Tibial nerve (tissue), 4 donors: ENCODE measurements around the gene TEX36. TPM values are rescaled to one million over a fixed set of nuclear protein-coding genes. Genes with fewer than 3 reads are reported as not detected.

ENCODE experiments used
- DNase-seq, 2 donors: peaks; one replicate each; pipeline ENCODE4 v3.0.0-alpha.2; 2019; ENCODE audit warnings: low spot score in 2 of 2
- H3K27ac ChIP-seq, 4 donors: fragments of 200-600 bp; sonication (generic) in 3 of 4; one replicate each; pipeline ENCODE4 v1.5.1; 2017 to 2019; ENCODE audit warnings: mild to moderate bottlenecking in 1 of 4
- H3K27me3 ChIP-seq, 2 donors: fragments of 200-600 bp; sonication (generic) in 1 of 2; one replicate each; pipeline versions ENCODE4 v1.5.1 to v1.6.0; 2017 to 2019
- H3K36me3 ChIP-seq, 3 donors: fragments of 200-600 bp; sonication (generic); one replicate each; pipeline ENCODE4 v1.5.1; 2018 to 2019
- H3K4me1 ChIP-seq, 4 donors: fragments of 200-600 bp; sonication (generic) in 3 of 4; one replicate each; pipeline ENCODE4 v1.5.1; 2017 to 2019
- H3K4me3 ChIP-seq, 4 donors: fragments of 200-600 bp; sonication (generic) in 3 of 4; one replicate each; pipeline ENCODE4 v1.5.1; 2017 to 2019; ENCODE audit warnings: mild to moderate bottlenecking in 1 of 4, moderate library complexity in 1 of 4
- H3K9me3 ChIP-seq, 4 donors: fragments of 200-600 bp; sonication (generic) in 3 of 4; one replicate each; pipeline ENCODE4 v1.5.1; 2017 to 2019
- EP300 ChIP-seq, 2 donors: sonication (generic); formaldehyde crosslinking; IDR thresholded peaks; one replicate each; pipeline ENCODE4 v1.6.1; 2017; ENCODE audit warnings: antibody characterized with exemption in 2 of 2, mild to moderate bottlenecking in 1 of 2
- POLR2A ChIP-seq, 2 donors: fragments of 450-650 bp; IDR thresholded peaks; one replicate each; pipeline ENCODE4 v1.6.1; 2017; ENCODE audit warnings: antibody characterized with exemption in 2 of 2, mild to moderate bottlenecking in 2 of 2, moderate library complexity in 2 of 2
- WGBS, 2 donors: methylation state at CpG; one replicate each; pipeline ENCODE4 v1.1.5; 2018; 5-methylcytosine and 5-hydroxymethylcytosine counted together
- total RNA-seq, 4 donors: library from RNA; depleted of rRNA; stranded (reverse); fragments of >200 nt; gene quantifications; one replicate each; pipeline ENCODE4 v1.1.0, GENCODE V29; 2016
- TF ChIP-seq, protein P1 (sequence below), 5 experiments: fragments of 200-600 bp in 3 of 5; fragments of 450-650 bp in 2 of 5; sonication (generic) in 3 of 5; IDR thresholded peaks; one replicate each; pipeline ENCODE4 v1.5.1; 2016 to 2019; ENCODE audit warnings: antibody characterized with exemption in 5 of 5, mild to moderate bottlenecking in 3 of 5, moderate library complexity in 2 of 5

TEX36 gene
- total RNA-seq, 4 donors from 2014 or later = not detected

DNA sequence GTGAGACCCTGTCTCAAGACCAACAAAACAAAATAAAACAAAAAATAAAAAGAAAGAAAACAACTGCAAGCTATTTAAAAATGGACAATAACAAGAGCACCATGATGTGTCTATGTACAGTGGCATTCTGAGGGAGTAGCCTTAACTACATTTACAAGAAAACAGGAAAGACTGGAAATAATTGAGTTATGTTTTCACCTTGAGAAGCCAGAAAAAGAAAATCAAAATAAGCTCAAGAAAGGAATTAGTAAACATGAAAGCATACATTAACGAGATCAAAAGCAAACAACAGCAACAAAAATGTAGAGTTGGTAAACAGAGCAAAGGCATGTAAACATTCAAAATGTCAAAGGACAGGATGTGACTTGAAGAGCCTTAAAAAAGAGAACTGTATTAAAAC, 36.7 kb downstream of the TEX36 start:
- TF ChIP-seq POLR2A (IDR thresholded peaks at IDR 0.05) = no peak
- TF ChIP-seq EP300 (IDR thresholded peaks at IDR 0.05) = no peak
- TF ChIP-seq, protein P1, sequence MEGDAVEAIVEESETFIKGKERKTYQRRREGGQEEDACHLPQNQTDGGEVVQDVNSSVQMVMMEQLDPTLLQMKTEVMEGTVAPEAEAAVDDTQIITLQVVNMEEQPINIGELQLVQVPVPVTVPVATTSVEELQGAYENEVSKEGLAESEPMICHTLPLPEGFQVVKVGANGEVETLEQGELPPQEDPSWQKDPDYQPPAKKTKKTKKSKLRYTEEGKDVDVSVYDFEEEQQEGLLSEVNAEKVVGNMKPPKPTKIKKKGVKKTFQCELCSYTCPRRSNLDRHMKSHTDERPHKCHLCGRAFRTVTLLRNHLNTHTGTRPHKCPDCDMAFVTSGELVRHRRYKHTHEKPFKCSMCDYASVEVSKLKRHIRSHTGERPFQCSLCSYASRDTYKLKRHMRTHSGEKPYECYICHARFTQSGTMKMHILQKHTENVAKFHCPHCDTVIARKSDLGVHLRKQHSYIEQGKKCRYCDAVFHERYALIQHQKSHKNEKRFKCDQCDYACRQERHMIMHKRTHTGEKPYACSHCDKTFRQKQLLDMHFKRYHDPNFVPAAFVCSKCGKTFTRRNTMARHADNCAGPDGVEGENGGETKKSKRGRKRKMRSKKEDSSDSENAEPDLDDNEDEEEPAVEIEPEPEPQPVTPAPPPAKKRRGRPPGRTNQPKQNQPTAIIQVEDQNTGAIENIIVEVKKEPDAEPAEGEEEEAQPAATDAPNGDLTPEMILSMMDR (IDR thresholded peaks at IDR 0.05) = no peak
- no peak overlapping the region for H3K4me3 ChIP-seq
- DNase-seq = no peak
- WGBS, 2 donors = 65 to 68% methylated on average over 1 of the region's 1 CpG
- no peaks in the 10 kb centered on the region for H3K27me3 ChIP-seq
- no peaks in the 10 kb centered on the region for H3K4me1 ChIP-seq
- H3K27ac ChIP-seq = no peak overlapping the region
- H3K36me3 ChIP-seq = no peaks in the 10 kb centered on the region
- H3K9me3 ChIP-seq = peaks cover 0 to 17% (median 0%) of the 10 kb centered on the region in 4 donors

DNA sequence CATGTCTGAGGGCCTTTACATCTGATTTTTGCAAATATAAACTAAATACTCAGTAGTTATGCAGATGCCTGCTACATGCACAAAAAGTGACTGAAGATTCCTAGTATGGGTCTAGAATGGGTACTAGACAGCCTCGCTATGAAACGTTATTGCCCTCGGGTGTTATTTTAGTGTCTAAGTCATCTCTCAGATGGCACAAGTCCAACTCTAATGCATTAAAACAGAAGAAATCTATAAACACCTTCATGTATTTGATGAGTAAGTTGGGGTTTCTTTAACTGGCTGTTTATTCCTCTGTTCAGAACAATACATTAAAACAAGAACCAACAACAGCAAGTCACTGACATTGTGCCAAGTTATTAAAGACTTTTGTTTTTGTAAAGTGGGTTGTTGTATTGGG, 41.6 kb downstream of the TEX36 start:
- WGBS, 2 donors = 66 to 77% methylated on average over 3 of the region's 3 CpGs
- Histone ChIP-seq H3K9me3 (no peaks in the 10 kb centered on the region), H3K27ac (no peak overlapping the region), H3K27me3 (no peaks in the 10 kb centered on the region), H3K4me1 (no peaks in the 10 kb centered on the region), H3K4me3 (no peak overlapping the region), H3K36me3 (no peaks in the 10 kb centered on the region)
- no peak for TF ChIP-seq POLR2A (IDR thresholded peaks at IDR 0.05)
- TF ChIP-seq, protein P1 (IDR thresholded peaks at IDR 0.05) = no peak
- DNase-seq = no peak

DNA sequence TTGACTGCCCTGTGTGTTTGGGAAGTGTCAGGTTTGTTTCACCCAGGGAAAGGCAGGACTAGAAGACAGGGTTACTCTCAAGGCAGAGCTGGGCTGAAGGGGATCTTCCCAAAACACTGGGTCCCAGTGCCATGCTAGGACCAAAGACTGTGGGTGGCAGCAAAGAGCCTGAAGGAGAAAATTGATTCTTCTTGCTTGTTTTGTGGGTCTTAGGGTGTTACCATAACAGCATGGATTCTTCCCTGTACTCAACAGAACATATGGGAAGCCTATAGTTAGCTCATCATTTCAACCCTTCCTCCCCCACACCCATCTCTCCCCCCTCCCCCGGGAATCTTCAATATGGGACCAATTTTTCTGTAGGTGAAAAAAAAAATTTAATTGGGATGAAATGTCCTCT, 42.3 kb downstream of the TEX36 start:
- Histone ChIP-seq H3K27me3 (no peaks in the 10 kb centered on the region), H3K36me3 (no peaks in the 10 kb centered on the region), H3K4me1 (no peaks in the 10 kb centered on the region), H3K4me3 (no peak overlapping the region), H3K27ac (no peak overlapping the region), H3K9me3 (no peaks in the 10 kb centered on the region)
- 94 to 96% methylated on average over 1 of the region's 1 CpG for WGBS, 2 donors
- no peak for TF ChIP-seq EP300 (IDR thresholded peaks at IDR 0.05)
- TF ChIP-seq POLR2A (IDR thresholded peaks at IDR 0.05) = no peak
- TF ChIP-seq, protein P1 (IDR thresholded peaks at IDR 0.05) = no peak
- no peak for DNase-seq

DNA sequence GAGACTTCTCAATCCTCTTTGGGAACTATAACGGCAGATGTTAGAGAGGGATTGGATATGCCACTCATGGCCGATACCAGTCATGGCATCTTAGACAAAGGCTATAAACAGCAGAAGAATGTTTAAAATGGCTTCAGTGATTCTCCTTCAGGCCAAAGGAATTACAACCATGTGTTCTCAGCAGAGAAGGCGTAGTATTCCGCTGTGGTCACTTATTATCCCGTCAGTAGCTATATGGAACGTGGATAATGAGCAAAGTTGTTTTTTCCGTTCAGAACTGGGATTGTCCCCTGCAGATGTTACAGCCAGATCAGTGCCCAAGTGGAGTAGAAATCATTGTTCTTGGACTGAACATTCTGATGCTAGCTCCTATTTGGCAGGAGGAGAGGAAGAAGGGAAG, 43.1 kb downstream of the TEX36 start:
- H3K27me3 ChIP-seq = no peaks in the 10 kb centered on the region
- H3K9me3 ChIP-seq = no peaks in the 10 kb centered on the region
- TF ChIP-seq EP300 (IDR thresholded peaks at IDR 0.05) (no peak), POLR2A (IDR thresholded peaks at IDR 0.05) (no peak)
- TF ChIP-seq, protein P1 (IDR thresholded peaks at IDR 0.05) = no peak
- no peaks in the 10 kb centered on the region for H3K4me1 ChIP-seq
- no peaks in the 10 kb centered on the region for H3K36me3 ChIP-seq
- no peak for DNase-seq
- H3K27ac ChIP-seq = no peak overlapping the region
- 19 to 32% methylated on average over 7 of the region's 7 CpGs for WGBS, 2 donors
- H3K4me3 ChIP-seq = no peak overlapping the region

DNA sequence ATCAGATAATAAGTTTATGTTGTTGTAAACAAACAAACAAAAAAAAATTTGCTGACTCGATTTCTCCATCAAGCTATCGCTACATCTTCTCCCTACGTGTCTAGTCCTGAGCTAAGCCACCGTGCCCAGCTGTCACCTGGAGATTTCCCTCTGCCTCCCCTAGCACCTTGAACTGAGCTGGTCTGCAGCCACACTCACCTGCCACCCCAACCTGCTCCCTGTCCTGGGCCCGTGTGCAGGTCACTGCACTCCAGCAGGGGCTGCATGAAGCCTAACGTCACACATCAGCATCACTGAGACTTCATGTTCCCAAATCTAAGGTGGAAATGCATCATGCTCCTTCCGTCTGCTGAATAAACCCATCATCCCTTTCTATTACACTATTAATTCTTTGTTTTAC, 44.4 kb downstream of the TEX36 start:
- no peak for DNase-seq
- no peaks in the 10 kb centered on the region for H3K9me3 ChIP-seq
- no peak overlapping the region for H3K27ac ChIP-seq
- H3K27me3 ChIP-seq = no peaks in the 10 kb centered on the region
- TF ChIP-seq EP300 (IDR thresholded peaks at IDR 0.05) = no peak
- TF ChIP-seq POLR2A (IDR thresholded peaks at IDR 0.05) = no peak
- TF ChIP-seq, protein P1 (IDR thresholded peaks at IDR 0.05) = no peak
- 75 to 79% methylated on average over 7 of the region's 7 CpGs for WGBS, 2 donors
- no peaks in the 10 kb centered on the region for H3K4me1 ChIP-seq
- H3K36me3 ChIP-seq = no peaks in the 10 kb centered on the region
- H3K4me3 ChIP-seq = no peak overlapping the region
